ENCODE measurements around the gene CA9. TPM values are rescaled to one million over a fixed set of nuclear protein-coding genes. Genes with fewer than 3 reads are reported as not detected.

The CA9 gene
- total RNA-seq, 1 experiment from 2014 or later = 1.0 TPM

DNA sequence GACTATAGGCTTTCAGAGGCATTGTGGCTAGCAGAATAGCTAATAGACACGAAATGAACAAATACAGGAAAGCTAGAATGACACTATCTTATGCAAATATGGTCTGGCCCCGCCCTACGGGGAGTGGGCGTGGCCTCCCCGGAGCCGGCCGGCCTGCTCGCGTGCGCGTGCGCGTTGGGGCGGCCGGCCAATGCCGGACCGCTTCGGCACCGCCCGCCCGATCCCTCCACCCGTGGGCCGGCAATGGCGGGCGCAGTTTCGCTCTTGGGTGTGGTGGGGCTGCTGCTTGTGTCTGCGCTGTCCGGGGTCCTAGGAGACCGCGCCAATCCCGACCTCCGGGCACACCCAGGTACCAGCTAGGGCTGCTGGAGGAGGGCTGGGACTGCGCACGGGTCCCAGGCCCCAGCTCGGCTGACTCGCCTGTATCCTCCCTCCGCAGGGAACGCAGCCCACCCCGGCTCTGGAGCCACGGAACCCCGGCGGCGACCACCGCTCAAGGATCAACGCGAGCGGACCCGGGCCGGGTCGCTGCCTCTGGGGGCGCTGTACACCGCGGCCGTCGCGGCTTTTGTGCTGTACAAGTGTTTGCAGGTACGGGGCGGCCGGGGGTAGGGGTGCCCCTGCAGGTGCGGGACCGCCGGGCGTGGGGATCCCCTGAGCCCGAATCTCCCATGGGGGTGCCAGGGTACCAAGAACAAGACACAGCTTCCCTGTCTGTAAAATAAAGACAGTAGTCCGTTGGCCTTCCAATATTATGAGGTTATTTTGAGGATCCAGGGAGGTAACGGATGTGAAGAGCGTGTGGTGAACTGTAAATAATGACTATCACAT, 15.4 kb upstream of the CA9 start, which contains the start of gene CCDC107 (continued):
- TF ChIP-seq, protein P1, sequence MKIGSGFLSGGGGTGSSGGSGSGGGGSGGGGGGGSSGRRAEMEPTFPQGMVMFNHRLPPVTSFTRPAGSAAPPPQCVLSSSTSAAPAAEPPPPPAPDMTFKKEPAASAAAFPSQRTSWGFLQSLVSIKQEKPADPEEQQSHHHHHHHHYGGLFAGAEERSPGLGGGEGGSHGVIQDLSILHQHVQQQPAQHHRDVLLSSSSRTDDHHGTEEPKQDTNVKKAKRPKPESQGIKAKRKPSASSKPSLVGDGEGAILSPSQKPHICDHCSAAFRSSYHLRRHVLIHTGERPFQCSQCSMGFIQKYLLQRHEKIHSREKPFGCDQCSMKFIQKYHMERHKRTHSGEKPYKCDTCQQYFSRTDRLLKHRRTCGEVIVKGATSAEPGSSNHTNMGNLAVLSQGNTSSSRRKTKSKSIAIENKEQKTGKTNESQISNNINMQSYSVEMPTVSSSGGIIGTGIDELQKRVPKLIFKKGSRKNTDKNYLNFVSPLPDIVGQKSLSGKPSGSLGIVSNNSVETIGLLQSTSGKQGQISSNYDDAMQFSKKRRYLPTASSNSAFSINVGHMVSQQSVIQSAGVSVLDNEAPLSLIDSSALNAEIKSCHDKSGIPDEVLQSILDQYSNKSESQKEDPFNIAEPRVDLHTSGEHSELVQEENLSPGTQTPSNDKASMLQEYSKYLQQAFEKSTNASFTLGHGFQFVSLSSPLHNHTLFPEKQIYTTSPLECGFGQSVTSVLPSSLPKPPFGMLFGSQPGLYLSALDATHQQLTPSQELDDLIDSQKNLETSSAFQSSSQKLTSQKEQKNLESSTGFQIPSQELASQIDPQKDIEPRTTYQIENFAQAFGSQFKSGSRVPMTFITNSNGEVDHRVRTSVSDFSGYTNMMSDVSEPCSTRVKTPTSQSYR (CRISPR knock-in tag; IDR thresholded peaks at IDR 0.05) = 0 out of 2 replicates have a peak, but pooled peaks have one; percentile 36
- peak; percentile 72; the same call in 1 of the 2 replicates for TF ChIP-seq ZNF416 (CRISPR knock-in tag; IDR thresholded peaks at IDR 0.05)
- no peak for TF ChIP-seq ZNF423 (CRISPR knock-in tag; IDR thresholded peaks at IDR 0.05)
- peak; percentile 79; the same call in 1 of the 2 replicates for TF ChIP-seq ZNF232 (CRISPR knock-in tag; IDR thresholded peaks at IDR 0.05)
- no peak for TF ChIP-seq FOXJ3 (CRISPR knock-in tag; IDR thresholded peaks at IDR 0.05; ENCODE audit: borderline replicate concordance)
- peak; percentile 91; the same call in 1 of the 2 replicates for TF ChIP-seq ZNF138 (CRISPR knock-in tag; conservative IDR thresholded peaks at IDR 0.05)
- TF ChIP-seq, protein P2, sequence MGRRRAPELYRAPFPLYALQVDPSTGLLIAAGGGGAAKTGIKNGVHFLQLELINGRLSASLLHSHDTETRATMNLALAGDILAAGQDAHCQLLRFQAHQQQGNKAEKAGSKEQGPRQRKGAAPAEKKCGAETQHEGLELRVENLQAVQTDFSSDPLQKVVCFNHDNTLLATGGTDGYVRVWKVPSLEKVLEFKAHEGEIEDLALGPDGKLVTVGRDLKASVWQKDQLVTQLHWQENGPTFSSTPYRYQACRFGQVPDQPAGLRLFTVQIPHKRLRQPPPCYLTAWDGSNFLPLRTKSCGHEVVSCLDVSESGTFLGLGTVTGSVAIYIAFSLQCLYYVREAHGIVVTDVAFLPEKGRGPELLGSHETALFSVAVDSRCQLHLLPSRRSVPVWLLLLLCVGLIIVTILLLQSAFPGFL (CRISPR knock-in tag; IDR thresholded peaks at IDR 0.05; ENCODE audit: borderline replicate concordance) = peak; percentile 71; the same call in 1 of the 2 replicates
- TF ChIP-seq PRRX2 (CRISPR knock-in tag; IDR thresholded peaks at IDR 0.05) = peak; percentile 53; the same call in 1 of the 2 replicates
- TF ChIP-seq, protein P3, sequence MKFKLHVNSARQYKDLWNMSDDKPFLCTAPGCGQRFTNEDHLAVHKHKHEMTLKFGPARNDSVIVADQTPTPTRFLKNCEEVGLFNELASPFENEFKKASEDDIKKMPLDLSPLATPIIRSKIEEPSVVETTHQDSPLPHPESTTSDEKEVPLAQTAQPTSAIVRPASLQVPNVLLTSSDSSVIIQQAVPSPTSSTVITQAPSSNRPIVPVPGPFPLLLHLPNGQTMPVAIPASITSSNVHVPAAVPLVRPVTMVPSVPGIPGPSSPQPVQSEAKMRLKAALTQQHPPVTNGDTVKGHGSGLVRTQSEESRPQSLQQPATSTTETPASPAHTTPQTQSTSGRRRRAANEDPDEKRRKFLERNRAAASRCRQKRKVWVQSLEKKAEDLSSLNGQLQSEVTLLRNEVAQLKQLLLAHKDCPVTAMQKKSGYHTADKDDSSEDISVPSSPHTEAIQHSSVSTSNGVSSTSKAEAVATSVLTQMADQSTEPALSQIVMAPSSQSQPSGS (CRISPR knock-in tag; IDR thresholded peaks at IDR 0.05; ENCODE audit: borderline replicate concordance, low read depth) = no peak
- TF ChIP-seq, protein P4, sequence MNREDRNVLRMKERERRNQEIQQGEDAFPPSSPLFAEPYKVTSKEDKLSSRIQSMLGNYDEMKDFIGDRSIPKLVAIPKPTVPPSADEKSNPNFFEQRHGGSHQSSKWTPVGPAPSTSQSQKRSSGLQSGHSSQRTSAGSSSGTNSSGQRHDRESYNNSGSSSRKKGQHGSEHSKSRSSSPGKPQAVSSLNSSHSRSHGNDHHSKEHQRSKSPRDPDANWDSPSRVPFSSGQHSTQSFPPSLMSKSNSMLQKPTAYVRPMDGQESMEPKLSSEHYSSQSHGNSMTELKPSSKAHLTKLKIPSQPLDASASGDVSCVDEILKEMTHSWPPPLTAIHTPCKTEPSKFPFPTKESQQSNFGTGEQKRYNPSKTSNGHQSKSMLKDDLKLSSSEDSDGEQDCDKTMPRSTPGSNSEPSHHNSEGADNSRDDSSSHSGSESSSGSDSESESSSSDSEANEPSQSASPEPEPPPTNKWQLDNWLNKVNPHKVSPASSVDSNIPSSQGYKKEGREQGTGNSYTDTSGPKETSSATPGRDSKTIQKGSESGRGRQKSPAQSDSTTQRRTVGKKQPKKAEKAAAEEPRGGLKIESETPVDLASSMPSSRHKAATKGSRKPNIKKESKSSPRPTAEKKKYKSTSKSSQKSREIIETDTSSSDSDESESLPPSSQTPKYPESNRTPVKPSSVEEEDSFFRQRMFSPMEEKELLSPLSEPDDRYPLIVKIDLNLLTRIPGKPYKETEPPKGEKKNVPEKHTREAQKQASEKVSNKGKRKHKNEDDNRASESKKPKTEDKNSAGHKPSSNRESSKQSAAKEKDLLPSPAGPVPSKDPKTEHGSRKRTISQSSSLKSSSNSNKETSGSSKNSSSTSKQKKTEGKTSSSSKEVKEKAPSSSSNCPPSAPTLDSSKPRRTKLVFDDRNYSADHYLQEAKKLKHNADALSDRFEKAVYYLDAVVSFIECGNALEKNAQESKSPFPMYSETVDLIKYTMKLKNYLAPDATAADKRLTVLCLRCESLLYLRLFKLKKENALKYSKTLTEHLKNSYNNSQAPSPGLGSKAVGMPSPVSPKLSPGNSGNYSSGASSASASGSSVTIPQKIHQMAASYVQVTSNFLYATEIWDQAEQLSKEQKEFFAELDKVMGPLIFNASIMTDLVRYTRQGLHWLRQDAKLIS (CRISPR knock-in tag; IDR thresholded peaks at IDR 0.05; ENCODE audit: borderline replicate concordance) = no peak
- 0 out of 2 replicates have a peak, but pooled peaks have one; percentile 13 for TF ChIP-seq SP1 (CRISPR knock-in tag; conservative IDR thresholded peaks at IDR 0.05)
- TF ChIP-seq ESRRA (CRISPR knock-in tag; IDR thresholded peaks at IDR 0.05; ENCODE audit: borderline replicate concordance) = no peak; the same call in none of the 2 replicates
- no peak for TF ChIP-seq NFE2L1 (CRISPR knock-in tag; IDR thresholded peaks at IDR 0.05)
- TF ChIP-seq, protein P5, sequence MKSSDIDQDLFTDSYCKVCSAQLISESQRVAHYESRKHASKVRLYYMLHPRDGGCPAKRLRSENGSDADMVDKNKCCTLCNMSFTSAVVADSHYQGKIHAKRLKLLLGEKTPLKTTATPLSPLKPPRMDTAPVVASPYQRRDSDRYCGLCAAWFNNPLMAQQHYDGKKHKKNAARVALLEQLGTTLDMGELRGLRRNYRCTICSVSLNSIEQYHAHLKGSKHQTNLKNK (CRISPR knock-in tag; IDR thresholded peaks at IDR 0.05) = no peak
- TF ChIP-seq JAZF1 (CRISPR knock-in tag; IDR thresholded peaks at IDR 0.05) = no peak
- peak; percentile 19; the same call in 1 of the 2 replicates for TF ChIP-seq ZBTB21 (CRISPR knock-in tag; IDR thresholded peaks at IDR 0.05; ENCODE audit: borderline replicate concordance)

All from WTC11 (cell line).